Small intestine (tissue), 7 donors: ENCODE measurements around the gene SLF1. TPM values are rescaled to one million over a fixed set of nuclear protein-coding genes. Genes with fewer than 3 reads are reported as not detected.
A peak's percentile ranks its signal among the peaks of the same experiment; 100 is the strongest.

Experiments
- DNase-seq, 2 donors: peaks; one replicate each; pipeline versions ENCODE4 v3.0.0 to v3.0.0-alpha.2; 2013
- FAIRE-seq: peaks from 2 replicates; lab custom pipeline; 2012; peaks lifted over from hg19 to GRCh38; lab: Jason Lieb, UNC
- H3K27ac ChIP-seq, 3 donors: one replicate each; pipeline ENCODE4 v1.5.1; 2013; ENCODE audit warnings: low read length in 2 of 3, mild to moderate bottlenecking in 2 of 3, control low read depth in 1 of 3, inconsistent platforms in 1 of 3, low read depth in 1 of 3, moderate library complexity in 1 of 3
- H3K27me3 ChIP-seq, 3 donors: one replicate each; pipeline ENCODE4 v1.6.1; 2013; ENCODE audit warnings: low read length in 3 of 3, inconsistent platforms in 1 of 3; ENCODE audit not compliant: control insufficient read depth in 3 of 3, insufficient read depth in 3 of 3
- H3K36me3 ChIP-seq, 3 donors: one replicate each; pipeline ENCODE4 v1.6.1; 2013; ENCODE audit warnings: low read length in 3 of 3, inconsistent platforms in 1 of 3, low read depth in 1 of 3, mild to moderate bottlenecking in 1 of 3, moderate library complexity in 1 of 3; ENCODE audit not compliant: control insufficient read depth in 3 of 3, insufficient read depth in 2 of 3
- H3K4me1 ChIP-seq, 3 donors: one replicate each; pipeline ENCODE4 v1.6.1; 2013; ENCODE audit warnings: low read length in 2 of 3, inconsistent platforms in 1 of 3, low read depth in 1 of 3, mild to moderate bottlenecking in 1 of 3, moderate library complexity in 1 of 3; ENCODE audit not compliant: control insufficient read depth in 3 of 3, insufficient read depth in 2 of 3
- H3K4me3 ChIP-seq, 3 donors: one replicate each; pipeline ENCODE4 v1.5.1; 2013; ENCODE audit warnings: low read length in 3 of 3, control low read depth in 1 of 3, inconsistent platforms in 1 of 3, low read depth in 1 of 3, mild to moderate bottlenecking in 1 of 3, moderate library complexity in 1 of 3
- H3K9me3 ChIP-seq, 2 donors: one replicate each; pipeline ENCODE4 v1.6.1; 2013; ENCODE audit warnings: low read depth in 1 of 2, low read length in 1 of 2; ENCODE audit not compliant: control insufficient read depth in 2 of 2, insufficient read depth in 1 of 2
- WGBS, 3 donors: extraction: QIAGEN DNeasy Blood & Tissue Kit; methylation state at CpG; one replicate each; pipeline ENCODE4 v1.1.7; 2013; 5-methylcytosine and 5-hydroxymethylcytosine counted together
- polyA plus RNA-seq, 4 donors: library from polyadenylated mRNA; stranded (reverse) in 3 of 4; unstranded in 1 of 4; fragments of 200-250 nt in 3 of 4; fragments of 120-200 nt in 1 of 4; gene quantifications; one replicate each; pipeline versions ENCODE4 v1.2.1 to v1.2.3, GENCODE V29; 2013
- donor health status: healthy with polysubstance abuse.
- donor health status: control.
- donor health status: control.
- donor health status: Bipolar disorder and iron deficiency.
- donor health status: healthy.

The SLF1 gene
- polyA plus RNA-seq, 4 donors: 3.3 to 7.9 (median 5.5) TPM

DNA sequence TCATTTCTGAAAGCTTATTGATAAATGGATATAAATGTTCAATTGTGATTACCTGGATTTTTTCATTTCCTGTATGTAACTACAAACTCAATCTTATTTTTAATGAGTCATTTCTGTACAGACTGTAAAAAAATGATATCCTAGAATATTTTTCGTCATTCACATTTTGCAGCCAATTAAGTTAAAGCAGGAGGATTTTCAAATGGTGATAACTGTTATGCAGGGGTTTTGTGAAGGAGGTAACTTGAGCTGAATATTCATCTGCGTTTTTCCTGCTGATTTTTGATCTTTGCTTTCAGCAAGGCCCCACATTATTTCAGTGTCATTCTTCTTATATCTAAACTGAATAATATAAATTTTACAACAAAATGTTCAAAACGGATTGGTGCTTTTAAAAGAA is 74.1 kb downstream of the SLF1 start:
- peak; percentile 15 for FAIRE-seq
- H3K9me3 ChIP-seq: no peaks in the 10 kb centered on the region
- H3K27ac ChIP-seq: no peak overlapping the region
- no peaks in the 10 kb centered on the region for H3K4me1 ChIP-seq
- no peak for DNase-seq
- no peak overlapping the region for H3K4me3 ChIP-seq
- WGBS, 3 donors: 85 to 88% (median 86%) methylated on average over 3 of the region's 3 CpGs
- H3K36me3 ChIP-seq: peaks cover 2 to 4% (median 3%) of the 10 kb centered on the region in 3 donors
- no peaks in the 10 kb centered on the region for H3K27me3 ChIP-seq

DNA sequence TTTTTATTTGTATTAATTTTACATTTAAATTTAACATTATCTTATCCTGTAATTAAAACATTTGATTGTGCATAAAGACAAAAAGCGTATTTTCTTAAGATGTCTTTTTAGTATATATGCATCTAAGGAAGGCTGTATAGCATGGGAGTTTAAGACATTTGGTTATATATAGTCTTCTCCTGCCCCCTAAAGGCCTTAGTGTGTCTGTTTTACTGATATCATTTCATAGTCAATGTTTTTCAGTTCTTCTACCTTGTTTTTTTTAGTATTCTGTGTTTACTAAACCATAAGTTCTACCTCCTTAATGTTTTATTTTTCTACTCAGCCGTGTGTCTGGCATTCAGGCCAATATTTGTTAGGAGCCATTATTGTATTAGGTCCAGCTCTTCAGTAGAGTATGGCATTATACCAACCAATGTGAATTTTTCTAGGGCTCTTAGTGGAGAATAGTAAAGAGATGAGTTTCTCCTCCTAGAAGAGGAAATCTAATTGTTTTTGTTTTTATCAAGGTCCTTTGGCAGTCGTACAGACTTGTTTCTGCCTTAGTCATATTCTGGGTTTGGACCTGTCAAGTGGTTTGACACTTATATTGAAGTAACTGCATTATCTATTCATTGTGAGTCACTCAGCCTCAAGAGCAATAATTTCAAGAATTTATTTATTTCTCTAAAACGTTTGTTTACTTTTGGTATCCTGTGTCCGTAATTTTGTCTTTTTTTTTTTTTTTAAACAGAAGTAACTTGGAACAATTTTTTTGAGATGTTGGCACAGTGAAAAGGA is 74.8 kb downstream of the SLF1 start:
- Histone ChIP-seq H3K4me1 (no peaks in the 10 kb centered on the region), H3K27ac (no peak overlapping the region), H3K36me3 (peaks cover 2 to 4% (median 3%) of the 10 kb centered on the region in 3 donors), H3K27me3 (no peaks in the 10 kb centered on the region), H3K9me3 (no peaks in the 10 kb centered on the region), H3K4me3 (no peak overlapping the region)
- no peak for FAIRE-seq
- WGBS, 3 donors: 51 to 60% (median 59%) methylated on average over 5 of the region's 5 CpGs
- peak; percentile 45 to 46 for DNase-seq

DNA sequence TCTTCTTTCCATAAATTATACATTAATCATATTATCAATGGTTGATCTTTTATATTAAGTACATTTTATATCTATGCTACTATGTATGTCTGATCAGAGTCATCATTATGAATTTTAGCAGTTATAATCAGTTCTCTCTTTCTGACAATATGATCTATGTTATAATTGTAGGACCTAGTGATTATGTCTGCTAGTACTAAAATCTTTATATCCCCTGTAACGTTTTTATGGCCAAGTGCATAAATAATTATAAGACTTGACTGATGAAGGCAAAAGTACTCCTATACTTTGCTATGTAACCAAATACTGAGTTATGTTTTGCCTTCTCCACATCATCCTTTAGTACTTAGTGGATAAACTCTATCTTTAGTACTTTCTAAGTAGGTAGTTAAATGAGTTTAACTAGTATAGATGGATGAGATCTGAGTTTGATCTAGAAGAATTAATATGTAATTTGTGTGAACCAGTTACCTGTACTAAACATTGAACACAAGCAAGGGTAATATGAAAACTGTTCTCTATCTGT is 75.4 kb downstream of the SLF1 start:
- Histone ChIP-seq H3K4me1 (no peaks in the 10 kb centered on the region), H3K36me3 (peaks cover 2 to 4% (median 3%) of the 10 kb centered on the region in 3 donors), H3K9me3 (no peaks in the 10 kb centered on the region), H3K27ac (no peak overlapping the region), H3K27me3 (no peaks in the 10 kb centered on the region), H3K4me3 (no peak overlapping the region)
- FAIRE-seq (peak; percentile 26), DNase-seq (no peak)
- WGBS, 3 donors: 55 to 60% (median 56%) methylated on average over 1 of the region's 1 CpG

DNA sequence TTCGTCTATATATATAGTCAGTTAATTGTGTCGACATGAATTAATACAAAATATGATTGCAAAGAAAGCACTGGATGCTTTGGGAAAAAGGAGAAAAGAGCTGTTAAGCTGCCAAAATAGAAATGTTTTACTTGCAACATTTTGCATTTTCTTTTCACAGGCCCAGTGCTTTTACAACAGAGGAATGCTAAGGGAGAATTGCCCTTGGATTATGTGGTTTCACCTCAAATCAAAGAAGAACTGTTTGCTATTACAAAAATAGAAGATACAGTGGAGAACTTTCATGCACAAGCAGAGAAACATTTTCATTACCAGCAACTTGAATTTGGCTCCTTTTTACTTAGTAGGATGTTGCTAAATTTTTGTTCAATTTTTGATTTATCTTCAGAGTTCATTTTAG is 76.2 kb downstream of the SLF1 start:
- H3K4me1 ChIP-seq: no peaks in the 10 kb centered on the region
- no peak overlapping the region for H3K27ac ChIP-seq
- H3K27me3 ChIP-seq: no peaks in the 10 kb centered on the region
- H3K36me3 ChIP-seq: peaks cover 2 to 4% (median 3%) of the 10 kb centered on the region in 3 donors
- WGBS, 3 donors: 96 to 100% (median 97%) methylated on average over 2 of the region's 2 CpGs
- DNase-seq (no peak), FAIRE-seq (no peak)
- H3K9me3 ChIP-seq: no peaks in the 10 kb centered on the region
- no peak overlapping the region for H3K4me3 ChIP-seq

DNA sequence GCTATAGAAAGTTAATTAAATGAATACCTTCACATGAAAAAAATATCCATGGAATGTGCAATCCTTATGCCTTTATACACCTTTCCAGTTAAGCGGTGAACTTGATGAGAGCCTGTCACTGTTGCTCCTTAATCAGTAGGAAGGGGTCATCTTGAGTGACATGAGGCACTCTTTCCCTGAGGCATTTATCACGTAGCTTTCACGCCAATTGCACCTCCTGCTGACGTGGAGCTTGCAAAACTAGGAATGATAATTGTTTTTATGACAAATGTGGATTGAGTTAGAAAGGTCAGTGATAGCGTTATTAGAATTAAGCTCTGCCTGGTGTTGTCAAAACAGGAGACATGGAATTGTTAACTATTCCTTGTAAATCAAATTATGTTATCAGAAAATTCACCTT is 79.7 kb downstream of the SLF1 start:
- H3K36me3 ChIP-seq: peaks cover 0 to 2% (median 0%) of the 10 kb centered on the region in 3 donors
- 61 to 84% (median 62%) methylated on average over 5 of the region's 5 CpGs for WGBS, 3 donors
- peak; percentile 19 to 70 for DNase-seq

DNA sequence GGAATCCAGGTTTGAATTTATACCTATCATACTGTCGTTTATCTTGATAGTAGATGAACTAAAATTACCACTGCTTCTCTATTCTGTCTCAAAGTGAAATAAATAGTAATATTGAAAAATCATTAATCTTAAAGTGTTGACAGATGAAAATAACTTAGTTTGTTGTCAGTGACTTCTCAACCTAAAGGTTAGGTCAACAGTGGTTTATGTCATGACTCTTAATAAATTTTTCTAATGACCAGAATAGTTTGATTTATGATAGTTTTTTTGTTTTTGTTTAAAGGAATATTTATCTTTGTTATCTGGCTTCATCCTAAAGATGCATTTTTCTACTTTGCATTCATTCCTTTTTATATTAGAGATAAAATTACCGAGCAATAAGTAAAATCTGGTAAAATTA is 81.1 kb downstream of the SLF1 start:
- Histone ChIP-seq H3K4me3 (no peak overlapping the region), H3K9me3 (no peaks in the 10 kb centered on the region), H3K27ac (no peak overlapping the region), H3K4me1 (no peaks in the 10 kb centered on the region), H3K36me3 (peaks cover 0 to 2% (median 0%) of the 10 kb centered on the region in 3 donors), H3K27me3 (no peaks in the 10 kb centered on the region)
- WGBS, 3 donors: 79 to 91% (median 87%) methylated on average over 2 of the region's 2 CpGs
- peak; percentile 49 for FAIRE-seq
- no peak for DNase-seq

More for the DNA sequence above, 79.7 kb downstream of the SLF1 start:
- Histone ChIP-seq H3K4me1 (no peaks in the 10 kb centered on the region), H3K9me3 (no peaks in the 10 kb centered on the region), H3K27ac (no peak overlapping the region), H3K27me3 (no peaks in the 10 kb centered on the region), H3K4me3 (no peak overlapping the region)
- FAIRE-seq: no peak

DNA sequence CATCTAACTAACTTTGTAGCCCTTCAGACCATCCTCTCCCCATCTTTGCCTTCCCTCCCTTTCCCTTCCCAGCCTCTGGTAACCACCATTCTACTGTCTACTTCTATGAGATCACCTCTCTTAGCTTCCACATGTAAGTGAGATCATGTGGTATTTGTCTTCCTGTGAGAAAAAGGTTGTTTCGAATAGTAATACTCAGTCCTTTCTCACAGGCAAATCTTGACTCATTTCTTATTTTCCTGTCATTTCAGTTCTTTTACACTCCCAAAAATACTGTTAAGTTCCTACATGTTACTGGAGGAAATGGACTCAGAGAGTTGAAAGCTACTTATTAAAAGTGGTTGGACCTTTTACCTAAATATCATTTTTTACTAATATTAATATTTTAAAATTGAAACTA is 82.1 kb downstream of the SLF1 start:
- Histone ChIP-seq H3K36me3 (no peaks in the 10 kb centered on the region), H3K27me3 (no peaks in the 10 kb centered on the region), H3K9me3 (no peaks in the 10 kb centered on the region), H3K27ac (no peak overlapping the region), H3K4me1 (no peaks in the 10 kb centered on the region), H3K4me3 (no peak overlapping the region)
- DNase-seq (no peak), FAIRE-seq (no peak)
- 65 to 91% (median 77%) methylated on average over 1 of the region's 1 CpG for WGBS, 3 donors

DNA sequence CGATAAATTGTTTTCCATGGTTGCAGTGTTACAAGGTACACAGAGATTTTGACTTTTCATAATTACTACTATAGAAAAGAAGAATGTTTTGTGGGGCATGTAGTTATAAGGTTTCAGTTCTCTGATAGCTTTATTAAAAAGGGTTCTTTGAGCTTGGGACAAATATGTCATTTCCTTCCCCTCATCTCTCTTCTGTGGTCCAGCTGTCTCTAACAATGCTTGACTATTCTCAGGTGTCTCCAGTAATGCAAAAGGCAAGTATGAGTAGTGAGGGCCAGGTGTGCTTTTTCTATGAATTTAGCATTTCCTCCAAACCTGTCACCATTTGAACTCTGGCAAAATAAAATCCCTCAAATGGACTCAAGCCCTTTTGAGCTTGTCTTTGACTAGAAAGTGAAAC is 84.3 kb downstream of the SLF1 start:
- FAIRE-seq (no peak), DNase-seq (no peak)
- H3K4me1 ChIP-seq: no peaks in the 10 kb centered on the region
- no peak overlapping the region for H3K4me3 ChIP-seq
- WGBS, 3 donors: 94 to 97% (median 94%) methylated on average over 1 of the region's 1 CpG
- H3K27ac ChIP-seq: no peak overlapping the region
- no peaks in the 10 kb centered on the region for H3K9me3 ChIP-seq
- H3K36me3 ChIP-seq: no peaks in the 10 kb centered on the region
- no peaks in the 10 kb centered on the region for H3K27me3 ChIP-seq
